Measurements from ENCODE around the gene SPRING1.
"Not testable (repeated sequence)": the region's sequence is repeated elsewhere in the genome, so short reads cannot be mapped to it uniquely, and the experiment has no call there.

The SPRING1 gene

DNA sequence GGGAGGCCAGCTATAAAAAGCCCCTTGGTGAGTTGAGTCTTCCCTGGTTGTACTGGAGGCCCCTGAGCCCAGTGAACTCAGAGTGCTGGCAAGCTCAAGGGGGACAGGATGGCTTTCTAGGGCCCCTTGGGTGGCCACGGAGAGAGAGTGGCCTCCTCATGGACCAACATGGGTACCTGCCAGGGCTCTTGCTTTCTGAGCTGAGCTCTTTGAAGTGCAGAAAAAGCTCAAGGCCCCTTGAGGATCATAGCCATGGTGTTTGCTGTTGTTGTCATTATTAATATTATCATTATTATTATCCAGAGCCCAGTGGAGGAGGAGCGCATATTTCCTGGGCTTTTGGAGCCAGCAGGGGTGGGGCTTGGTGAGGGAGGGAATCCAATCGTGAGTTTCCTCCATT lies 6.9 kb upstream of the SPRING1 start:
- H3K9me3 ChIP-seq (ENCODE audit: control insufficient read depth, insufficient read depth, low read depth, low read length): no peaks in the 10 kb centered on the region
- ChIA-PET CTCF (interaction anchor here (1.0 kb wide), 1 partner anchor 16 kb away, joined by 4 read pairs; no protein-coding TSS in a partner anchor), POLR2A (no interaction called here)
- peaks cover 18 to 37% of the 10 kb centered on the region in 2 experiments for H3K36me3 ChIP-seq (ENCODE audit: control insufficient read depth in 2 of 2, insufficient read depth in 1 of 2, low read length in 2 of 2)
- H3K4me3 ChIP-seq (ENCODE audit: low read depth, low read length): no peak overlapping the region
- no peak for TF ChIP-seq BCL11B (tag by site-specific recombination; IDR thresholded peaks at IDR 0.05; ENCODE audit: low read depth)
- no peak for TF ChIP-seq ZNF350 (tag by site-specific recombination; IDR thresholded peaks at IDR 0.05)
- no peak for TF ChIP-seq ZNF239 (tag by site-specific recombination; IDR thresholded peaks at IDR 0.05)
- TF ChIP-seq ZBTB48 (tag by site-specific recombination; IDR thresholded peaks at IDR 0.05): no peak
- no peak for TF ChIP-seq GLIS2 (tag by site-specific recombination; IDR thresholded peaks at IDR 0.05)
- no peak for TF ChIP-seq ZNF548 (tag by site-specific recombination; IDR thresholded peaks at IDR 0.05)
- TF ChIP-seq ZFP69B (tag by site-specific recombination; IDR thresholded peaks at IDR 0.05): no peak
- TF ChIP-seq ZNF311 (tag by site-specific recombination; IDR thresholded peaks at IDR 0.05; ENCODE audit: borderline replicate concordance): no peak
- no peak for TF ChIP-seq ZNF16 (tag by site-specific recombination; IDR thresholded peaks at IDR 0.05; ENCODE audit: low read depth)
- H3K4me1 ChIP-seq (ENCODE audit: control insufficient read depth, insufficient read depth, low read length): no peaks in the 10 kb centered on the region
- H3K27ac ChIP-seq (ENCODE audit: extremely low read depth, low read depth, low read length): no peak overlapping the region

DNA sequence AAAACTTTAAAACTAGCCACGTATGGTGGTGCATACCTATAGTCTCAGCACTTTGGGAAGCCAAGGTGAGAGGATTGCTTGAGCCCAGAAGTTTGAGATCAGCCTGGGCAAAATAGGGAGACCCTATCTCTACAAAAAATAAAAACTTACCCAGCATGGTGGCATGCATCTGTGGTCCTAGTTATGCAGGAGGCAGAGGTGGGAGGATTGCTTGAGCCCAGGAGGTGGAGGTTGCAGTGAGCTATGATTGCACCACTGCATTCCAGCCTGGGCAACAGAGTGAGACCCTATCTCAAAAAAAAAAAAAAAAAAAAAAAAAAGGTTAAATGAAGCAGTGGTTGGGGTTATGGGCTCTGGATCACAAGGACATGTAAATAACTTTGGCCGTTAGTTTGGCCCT lies 4.9 kb upstream of the SPRING1 start:
- TF ChIP-seq ZNF121 (tag by site-specific recombination; IDR thresholded peaks at IDR 0.05): peak; percentile 87; the same call in 1 of the 2 replicates
- TF ChIP-seq, protein P1, sequence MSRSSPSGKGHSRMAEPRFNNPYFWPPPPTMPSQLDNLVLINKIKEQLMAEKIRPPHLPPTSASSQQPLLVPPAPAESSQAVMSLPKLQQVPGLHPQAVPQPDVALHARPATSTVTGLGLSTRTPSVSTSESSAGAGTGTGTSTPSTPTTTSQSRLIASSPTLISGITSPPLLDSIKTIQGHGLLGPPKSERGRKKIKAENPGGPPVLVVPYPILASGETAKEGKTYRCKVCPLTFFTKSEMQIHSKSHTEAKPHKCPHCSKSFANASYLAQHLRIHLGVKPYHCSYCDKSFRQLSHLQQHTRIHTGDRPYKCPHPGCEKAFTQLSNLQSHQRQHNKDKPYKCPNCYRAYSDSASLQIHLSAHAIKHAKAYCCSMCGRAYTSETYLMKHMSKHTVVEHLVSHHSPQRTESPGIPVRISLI (tag by site-specific recombination; IDR thresholded peaks at IDR 0.05): peak; percentile 66; the same call in 1 of the 2 replicates
- CTCF ChIA-PET; H3K4me3 ChIP-seq (ENCODE audit: low read depth, low read length); H3K9me3 ChIP-seq (ENCODE audit: control insufficient read depth, insufficient read depth, low read depth, low read length); H3K27ac ChIP-seq (ENCODE audit: extremely low read depth, low read depth, low read length); H3K4me1 ChIP-seq (ENCODE audit: control insufficient read depth, insufficient read depth, low read length): not testable (repeated sequence)
- peaks cover 18 to 29% of the 10 kb centered on the region in 2 experiments for H3K36me3 ChIP-seq (ENCODE audit: control insufficient read depth in 2 of 2, insufficient read depth in 1 of 2, low read length in 2 of 2)
- POLR2A ChIA-PET: interaction anchor here (0.7 kb wide), 1 partner anchor 154 kb away, joined by 3 read pairs; no protein-coding TSS in a partner anchor

DNA sequence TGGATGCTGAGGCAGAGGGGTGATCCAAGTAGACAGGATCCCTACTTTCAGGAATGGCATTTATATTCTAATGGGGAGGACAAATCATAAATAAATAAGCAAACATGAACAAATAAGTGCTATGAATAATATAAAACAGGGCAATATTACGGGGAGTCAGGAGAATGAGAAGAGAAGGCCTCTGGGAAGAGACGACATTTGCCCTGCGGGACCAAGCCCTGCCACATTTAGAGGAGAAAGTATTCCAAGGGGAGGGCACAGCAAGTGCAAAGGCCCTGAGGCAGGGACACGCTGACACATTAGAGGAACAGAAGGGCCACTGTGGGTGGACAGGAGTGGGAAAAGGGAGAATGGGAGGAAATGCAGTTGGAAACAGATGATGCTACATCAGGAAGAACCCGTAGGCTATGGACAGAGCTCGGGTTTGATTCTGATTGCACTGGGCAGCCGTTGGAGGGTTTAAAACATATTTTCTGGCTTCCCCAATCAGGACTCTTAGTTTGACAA lies 1.6 kb upstream of the SPRING1 start:
- Histone ChIP-seq H3K9me3 (ENCODE audit: control insufficient read depth, insufficient read depth, low read depth, low read length) (no peaks in the 10 kb centered on the region), H3K27ac (ENCODE audit: extremely low read depth, low read depth, low read length) (no peak overlapping the region), H3K4me3 (ENCODE audit: low read depth, low read length) (no peak overlapping the region), H3K36me3 (ENCODE audit: control insufficient read depth in 2 of 2, insufficient read depth in 1 of 2, low read length in 2 of 2) (peaks cover 18 to 37% of the 10 kb centered on the region in 2 experiments), H3K4me1 (ENCODE audit: control insufficient read depth, insufficient read depth, low read length) (peaks cover 12% of the 10 kb centered on the region)
- no peak for TF ChIP-seq ZNF214 (tag by site-specific recombination; IDR thresholded peaks at IDR 0.05; ENCODE audit: borderline replicate concordance)
- TF ChIP-seq HOXC10 (CRISPR knock-in tag; IDR thresholded peaks at IDR 0.05): no peak
- 0 out of 2 replicates have a peak, but pooled peaks have one; percentile 45 for TF ChIP-seq MYNN (tag by site-specific recombination; IDR thresholded peaks at IDR 0.05; ENCODE audit: borderline replicate concordance)
- peak; percentile 96 for TF ChIP-seq ZNF623 (tag by site-specific recombination; IDR thresholded peaks at IDR 0.05)
- TF ChIP-seq ZNF658 (tag by site-specific recombination; IDR thresholded peaks at IDR 0.05): no peak
- TF ChIP-seq ZNF23 (tag by site-specific recombination; IDR thresholded peaks at IDR 0.05; ENCODE audit: borderline replicate concordance): no peak
- no peak for TF ChIP-seq ZNF747 (tag by site-specific recombination; IDR thresholded peaks at IDR 0.05)
- ChIA-PET POLR2A (no interaction called here), CTCF (interaction anchor here (0.6 kb wide), 1 partner anchor 21 kb away, joined by 3 read pairs; no protein-coding TSS in a partner anchor)
